GM23338 (cell line): ENCODE data around the gene ONECUT3. TPM values are rescaled to one million over a fixed set of nuclear protein-coding genes. Genes with fewer than 3 reads are reported as not detected.

ENCODE experiments used
- ATAC-seq: fragments of 200-7000 bp; cut with Tn5 transposase; 3 replicates; pipeline ENCODE4 v1.9.1; 2020
- DNase-seq: peaks from one replicate; pipeline ENCODE4 v3.0.0-alpha.2; 2015; ENCODE audit warnings: low spot score
- H2AFZ ChIP-seq: fragments of 200-600 bp; sonication (generic); 2 replicates; pipeline ENCODE4 v1.8.0; 2016; ENCODE audit warnings: antibody characterized with exemption, mild to moderate bottlenecking, moderate library complexity
- H3F3A ChIP-seq: fragments of 200-600 bp; sonication (generic); replicated peaks from 2 replicates; pipeline ENCODE4 v1.8.0; 2017; ENCODE audit warnings: antibody characterized with exemption, mixed run types, low read depth
- H3K27ac ChIP-seq: fragments of 200-600 bp; sonication (generic); 2 replicates; pipeline ENCODE4 v1.6.1; 2016; ENCODE audit warnings: low read depth
- H3K27me3 ChIP-seq: fragments of 200-600 bp; sonication (generic); 2 replicates; pipeline ENCODE4 v1.8.0; 2016; ENCODE audit warnings: mild to moderate bottlenecking, mixed run types, moderate library complexity; ENCODE audit not compliant: insufficient read depth
- H3K36me3 ChIP-seq: fragments of 200-600 bp; sonication (generic); 2 replicates; pipeline ENCODE4 v1.8.0; 2016; ENCODE audit warnings: mild to moderate bottlenecking; ENCODE audit not compliant: insufficient read depth
- H3K4me1 ChIP-seq: fragments of 200-600 bp; sonication (generic); 2 replicates; pipeline ENCODE4 v1.8.0; 2016; ENCODE audit warnings: mild to moderate bottlenecking, moderate library complexity; ENCODE audit not compliant: insufficient read depth
- H3K4me2 ChIP-seq: fragments of 200-600 bp; sonication (generic); 2 replicates; pipeline ENCODE4 v1.7.1; 2017; ENCODE audit warnings: mixed run types
- H3K4me3 ChIP-seq: fragments of 200-600 bp; sonication (generic); 2 replicates; pipeline ENCODE4 v1.6.1; 2016; ENCODE audit warnings: mixed run types
- H3K79me2 ChIP-seq: fragments of 200-600 bp; sonication (generic); replicated peaks from 2 replicates; pipeline ENCODE4 v1.8.0; 2017; ENCODE audit warnings: mild to moderate bottlenecking; ENCODE audit not compliant: insufficient read depth
- H3K9me2 ChIP-seq: fragments of 200-600 bp; sonication (generic); 2 replicates; pipeline ENCODE4 v1.8.0; 2017; ENCODE audit not compliant: insufficient read depth
- H4K20me1 ChIP-seq: fragments of 200-600 bp; sonication (generic); replicated peaks from 2 replicates; pipeline ENCODE4 v1.8.0; 2017; ENCODE audit warnings: mild to moderate bottlenecking; ENCODE audit not compliant: insufficient read depth
- H3K27ac Mint-ChIP-seq: 2 replicates; pipeline ENCODE4 v1.8.0; 2020; ENCODE audit warnings: inconsistent platforms, mild to moderate bottlenecking, moderate library complexity, mixed read lengths
- H3K27me3 Mint-ChIP-seq: 3 replicates; pipeline ENCODE4 v1.8.0; 2022; ENCODE audit warnings: low read depth, mild to moderate bottlenecking, moderate library complexity, mixed read lengths, inconsistent platforms; ENCODE audit not compliant: insufficient read depth, poor library complexity
- H3K36me3 Mint-ChIP-seq: 3 replicates; pipeline ENCODE4 v1.8.0; 2021; ENCODE audit warnings: low read depth, mild to moderate bottlenecking, inconsistent platforms, moderate library complexity, mixed read lengths
- H3K4me1 Mint-ChIP-seq: 3 replicates; pipeline ENCODE4 v1.8.0; 2020; ENCODE audit warnings: mild to moderate bottlenecking, inconsistent platforms, mixed read lengths
- H3K4me3 Mint-ChIP-seq: 3 replicates; pipeline ENCODE4 v1.8.0; 2021; ENCODE audit warnings: moderate library complexity, mild to moderate bottlenecking, inconsistent platforms, mixed read lengths
- H3K9me3 Mint-ChIP-seq: 3 replicates; pipeline ENCODE4 v1.8.0; 2020; ENCODE audit warnings: moderate library complexity, mild to moderate bottlenecking, inconsistent platforms, mixed read lengths
- CREB1 ChIP-seq: fragments of 250-450 bp; sonication (Bioruptor Pico); IDR thresholded peaks from 2 replicates; pipeline ENCODE4 v1.5.0; 2020; ENCODE audit warnings: low read depth, mild to moderate bottlenecking, moderate library complexity
- EZH2 ChIP-seq: fragments of 200-600 bp; sonication (generic); IDR thresholded peaks from one replicate; pipeline ENCODE4 v1.8.0; 2017; ENCODE audit warnings: antibody characterized with exemption, mild to moderate bottlenecking, low read depth; ENCODE audit not compliant: unreplicated experiment
- JUNB ChIP-seq: IDR thresholded peaks from one replicate; pipeline ENCODE4 v1.6.1; 2016; ENCODE audit warnings: antibody characterized with exemption; ENCODE audit not compliant: unreplicated experiment
- NANOG ChIP-seq: IDR thresholded peaks from 2 replicates; pipeline ENCODE4 v1.6.1; 2016; ENCODE audit warnings: antibody characterized with exemption, borderline replicate concordance
- POLR2AphosphoS5 ChIP-seq: IDR thresholded peaks from 2 replicates; pipeline ENCODE4 v1.6.1; 2016; ENCODE audit warnings: antibody characterized with exemption, low read depth
- STAT1 ChIP-seq: IDR thresholded peaks from one replicate; pipeline ENCODE4 v1.6.1; 2016; ENCODE audit warnings: antibody characterized with exemption; ENCODE audit not compliant: unreplicated experiment
- ZNF114 ChIP-seq: fragments of 250-450 bp; sonication (Bioruptor Pico); IDR thresholded peaks from 2 replicates; pipeline ENCODE4 v1.5.0; 2020; ENCODE audit warnings: mild to moderate bottlenecking, moderate library complexity
- polyA plus RNA-seq: library from polyadenylated mRNA; unstranded; fragments of >200 nt; fragmentation: Nextera tagmentation; extraction: Ambion mirVana; gene quantifications from 2 replicates; pipeline ENCODE4 v1.2.1, GENCODE V29; 2016
- total RNA-seq: library from RNA; depleted of rRNA; stranded (reverse); fragments of >200 nt; shearing (Covaris generic); gene quantifications from 2 replicates; pipeline ENCODE4 v1.2.3, GENCODE V29; 2014
- TF ChIP-seq, protein P1 (sequence below), 2 experiments: fragments of 200-600 bp in 1 of 2; sonication (generic) in 1 of 2; conservative IDR thresholded peaks; 2 replicates each; pipeline versions ENCODE4 v1.5.1 to v1.6.1; 2016 to 2017; ENCODE audit warnings: antibody characterized with exemption in 2 of 2, low read depth in 2 of 2, mild to moderate bottlenecking in 2 of 2, moderate library complexity in 1 of 2
- TF ChIP-seq, protein P2 (sequence below): IDR thresholded peaks from one replicate; pipeline ENCODE4 v1.6.1; 2018; ENCODE audit warnings: antibody characterized with exemption; ENCODE audit not compliant: unreplicated experiment
- TF ChIP-seq, protein P3 (sequence below): fragments of 250-450 bp; sonication (Bioruptor Pico); IDR thresholded peaks from 2 replicates; pipeline ENCODE4 v1.5.0; 2020; ENCODE audit warnings: mild to moderate bottlenecking, moderate library complexity

The ONECUT3 gene
- total and polyA plus RNA-seq, 2 experiments from 2014 or later, result not detected

DNA sequence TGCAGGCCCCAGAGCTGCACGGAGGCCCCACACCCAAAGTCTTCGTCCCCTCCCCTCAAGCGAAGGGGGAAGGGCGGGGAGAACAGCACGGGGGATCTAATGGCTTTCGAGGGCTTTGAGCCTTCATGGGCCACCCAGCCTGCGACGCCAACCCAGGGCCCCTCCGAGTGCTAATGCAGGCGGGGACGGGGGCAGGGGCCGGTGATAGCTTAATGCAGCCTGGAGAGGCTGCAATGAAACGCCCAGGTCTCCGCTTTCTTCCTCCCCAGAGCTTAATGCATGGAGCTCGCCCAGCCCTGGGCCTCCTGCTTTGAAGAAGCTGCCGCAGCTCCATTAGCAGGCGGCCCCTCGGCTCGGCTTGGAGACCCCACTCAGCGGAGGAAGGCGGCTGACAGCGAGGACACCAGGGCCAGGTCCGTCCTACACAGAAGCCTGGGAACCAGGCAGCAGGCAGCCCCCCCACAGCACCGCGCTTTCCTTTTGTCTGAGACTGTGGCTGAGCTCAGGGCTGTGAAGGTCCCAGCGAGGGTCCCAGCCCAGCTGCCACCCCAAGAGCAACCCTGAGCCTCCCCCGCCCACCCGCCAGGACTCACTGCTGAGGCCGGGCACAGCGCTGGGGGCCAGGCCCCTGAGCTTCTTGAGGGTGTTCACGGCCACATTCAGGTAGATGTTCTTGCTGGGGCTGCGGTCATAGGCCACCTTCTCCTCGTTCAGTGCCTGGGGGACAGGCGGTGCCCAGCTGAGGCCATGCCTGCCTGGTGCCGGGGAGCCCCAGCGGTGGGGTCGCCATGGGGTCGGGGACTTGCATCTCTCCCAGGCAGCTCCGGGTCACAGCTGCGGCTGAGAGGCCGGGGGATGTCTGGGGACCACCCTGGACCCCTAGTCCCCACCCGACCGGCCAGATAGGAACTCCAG lies 66.3 kb downstream of the ONECUT3 start:
- no peaks in the 10 kb centered on the region for H3K27me3 ChIP-seq
- no peaks in the 10 kb centered on the region; the same call in 1 of the 2 replicates for H3K36me3 ChIP-seq
- Mint-ChIP-seq H3K27me3 (peaks cover 4% of the 10 kb centered on the region), H3K4me1 (peaks cover 3% of the 10 kb centered on the region; the same call in 1 of the 3 replicates), H3K9me3 (no peaks in the 10 kb centered on the region), H3K4me3 (no peak overlapping the region), H3K36me3 (peaks cover 33% of the 10 kb centered on the region), H3K27ac (no peak overlapping the region)
- H3K4me1 ChIP-seq, result no peaks in the 10 kb centered on the region
- no peak overlapping the region for H3K27ac ChIP-seq
- no peak overlapping the region for H3K4me2 ChIP-seq
- no peaks in the 10 kb centered on the region for H3K79me2 ChIP-seq
- ATAC-seq, result no peak
- H3K9me2 ChIP-seq, result no peaks in the 10 kb centered on the region
- no peaks in the 10 kb centered on the region for H4K20me1 ChIP-seq
- DNase-seq, result no peak
- TF ChIP-seq EZH2 (no peak), NANOG (no peak), STAT1 (no peak), JUNB (no peak), CREB1 (CRISPR knock-in tag) (no peak), ZNF114 (CRISPR knock-in tag) (no peak), POLR2AphosphoS5 (no peak)
- TF ChIP-seq, protein P1, sequence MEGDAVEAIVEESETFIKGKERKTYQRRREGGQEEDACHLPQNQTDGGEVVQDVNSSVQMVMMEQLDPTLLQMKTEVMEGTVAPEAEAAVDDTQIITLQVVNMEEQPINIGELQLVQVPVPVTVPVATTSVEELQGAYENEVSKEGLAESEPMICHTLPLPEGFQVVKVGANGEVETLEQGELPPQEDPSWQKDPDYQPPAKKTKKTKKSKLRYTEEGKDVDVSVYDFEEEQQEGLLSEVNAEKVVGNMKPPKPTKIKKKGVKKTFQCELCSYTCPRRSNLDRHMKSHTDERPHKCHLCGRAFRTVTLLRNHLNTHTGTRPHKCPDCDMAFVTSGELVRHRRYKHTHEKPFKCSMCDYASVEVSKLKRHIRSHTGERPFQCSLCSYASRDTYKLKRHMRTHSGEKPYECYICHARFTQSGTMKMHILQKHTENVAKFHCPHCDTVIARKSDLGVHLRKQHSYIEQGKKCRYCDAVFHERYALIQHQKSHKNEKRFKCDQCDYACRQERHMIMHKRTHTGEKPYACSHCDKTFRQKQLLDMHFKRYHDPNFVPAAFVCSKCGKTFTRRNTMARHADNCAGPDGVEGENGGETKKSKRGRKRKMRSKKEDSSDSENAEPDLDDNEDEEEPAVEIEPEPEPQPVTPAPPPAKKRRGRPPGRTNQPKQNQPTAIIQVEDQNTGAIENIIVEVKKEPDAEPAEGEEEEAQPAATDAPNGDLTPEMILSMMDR (conservative IDR thresholded peaks at IDR 0.05; ENCODE audit: low read depth in 2 of 2), result no peak
- TF ChIP-seq, protein P2, sequence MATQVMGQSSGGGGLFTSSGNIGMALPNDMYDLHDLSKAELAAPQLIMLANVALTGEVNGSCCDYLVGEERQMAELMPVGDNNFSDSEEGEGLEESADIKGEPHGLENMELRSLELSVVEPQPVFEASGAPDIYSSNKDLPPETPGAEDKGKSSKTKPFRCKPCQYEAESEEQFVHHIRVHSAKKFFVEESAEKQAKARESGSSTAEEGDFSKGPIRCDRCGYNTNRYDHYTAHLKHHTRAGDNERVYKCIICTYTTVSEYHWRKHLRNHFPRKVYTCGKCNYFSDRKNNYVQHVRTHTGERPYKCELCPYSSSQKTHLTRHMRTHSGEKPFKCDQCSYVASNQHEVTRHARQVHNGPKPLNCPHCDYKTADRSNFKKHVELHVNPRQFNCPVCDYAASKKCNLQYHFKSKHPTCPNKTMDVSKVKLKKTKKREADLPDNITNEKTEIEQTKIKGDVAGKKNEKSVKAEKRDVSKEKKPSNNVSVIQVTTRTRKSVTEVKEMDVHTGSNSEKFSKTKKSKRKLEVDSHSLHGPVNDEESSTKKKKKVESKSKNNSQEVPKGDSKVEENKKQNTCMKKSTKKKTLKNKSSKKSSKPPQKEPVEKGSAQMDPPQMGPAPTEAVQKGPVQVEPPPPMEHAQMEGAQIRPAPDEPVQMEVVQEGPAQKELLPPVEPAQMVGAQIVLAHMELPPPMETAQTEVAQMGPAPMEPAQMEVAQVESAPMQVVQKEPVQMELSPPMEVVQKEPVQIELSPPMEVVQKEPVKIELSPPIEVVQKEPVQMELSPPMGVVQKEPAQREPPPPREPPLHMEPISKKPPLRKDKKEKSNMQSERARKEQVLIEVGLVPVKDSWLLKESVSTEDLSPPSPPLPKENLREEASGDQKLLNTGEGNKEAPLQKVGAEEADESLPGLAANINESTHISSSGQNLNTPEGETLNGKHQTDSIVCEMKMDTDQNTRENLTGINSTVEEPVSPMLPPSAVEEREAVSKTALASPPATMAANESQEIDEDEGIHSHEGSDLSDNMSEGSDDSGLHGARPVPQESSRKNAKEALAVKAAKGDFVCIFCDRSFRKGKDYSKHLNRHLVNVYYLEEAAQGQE, result no peak
- TF ChIP-seq, protein P3, sequence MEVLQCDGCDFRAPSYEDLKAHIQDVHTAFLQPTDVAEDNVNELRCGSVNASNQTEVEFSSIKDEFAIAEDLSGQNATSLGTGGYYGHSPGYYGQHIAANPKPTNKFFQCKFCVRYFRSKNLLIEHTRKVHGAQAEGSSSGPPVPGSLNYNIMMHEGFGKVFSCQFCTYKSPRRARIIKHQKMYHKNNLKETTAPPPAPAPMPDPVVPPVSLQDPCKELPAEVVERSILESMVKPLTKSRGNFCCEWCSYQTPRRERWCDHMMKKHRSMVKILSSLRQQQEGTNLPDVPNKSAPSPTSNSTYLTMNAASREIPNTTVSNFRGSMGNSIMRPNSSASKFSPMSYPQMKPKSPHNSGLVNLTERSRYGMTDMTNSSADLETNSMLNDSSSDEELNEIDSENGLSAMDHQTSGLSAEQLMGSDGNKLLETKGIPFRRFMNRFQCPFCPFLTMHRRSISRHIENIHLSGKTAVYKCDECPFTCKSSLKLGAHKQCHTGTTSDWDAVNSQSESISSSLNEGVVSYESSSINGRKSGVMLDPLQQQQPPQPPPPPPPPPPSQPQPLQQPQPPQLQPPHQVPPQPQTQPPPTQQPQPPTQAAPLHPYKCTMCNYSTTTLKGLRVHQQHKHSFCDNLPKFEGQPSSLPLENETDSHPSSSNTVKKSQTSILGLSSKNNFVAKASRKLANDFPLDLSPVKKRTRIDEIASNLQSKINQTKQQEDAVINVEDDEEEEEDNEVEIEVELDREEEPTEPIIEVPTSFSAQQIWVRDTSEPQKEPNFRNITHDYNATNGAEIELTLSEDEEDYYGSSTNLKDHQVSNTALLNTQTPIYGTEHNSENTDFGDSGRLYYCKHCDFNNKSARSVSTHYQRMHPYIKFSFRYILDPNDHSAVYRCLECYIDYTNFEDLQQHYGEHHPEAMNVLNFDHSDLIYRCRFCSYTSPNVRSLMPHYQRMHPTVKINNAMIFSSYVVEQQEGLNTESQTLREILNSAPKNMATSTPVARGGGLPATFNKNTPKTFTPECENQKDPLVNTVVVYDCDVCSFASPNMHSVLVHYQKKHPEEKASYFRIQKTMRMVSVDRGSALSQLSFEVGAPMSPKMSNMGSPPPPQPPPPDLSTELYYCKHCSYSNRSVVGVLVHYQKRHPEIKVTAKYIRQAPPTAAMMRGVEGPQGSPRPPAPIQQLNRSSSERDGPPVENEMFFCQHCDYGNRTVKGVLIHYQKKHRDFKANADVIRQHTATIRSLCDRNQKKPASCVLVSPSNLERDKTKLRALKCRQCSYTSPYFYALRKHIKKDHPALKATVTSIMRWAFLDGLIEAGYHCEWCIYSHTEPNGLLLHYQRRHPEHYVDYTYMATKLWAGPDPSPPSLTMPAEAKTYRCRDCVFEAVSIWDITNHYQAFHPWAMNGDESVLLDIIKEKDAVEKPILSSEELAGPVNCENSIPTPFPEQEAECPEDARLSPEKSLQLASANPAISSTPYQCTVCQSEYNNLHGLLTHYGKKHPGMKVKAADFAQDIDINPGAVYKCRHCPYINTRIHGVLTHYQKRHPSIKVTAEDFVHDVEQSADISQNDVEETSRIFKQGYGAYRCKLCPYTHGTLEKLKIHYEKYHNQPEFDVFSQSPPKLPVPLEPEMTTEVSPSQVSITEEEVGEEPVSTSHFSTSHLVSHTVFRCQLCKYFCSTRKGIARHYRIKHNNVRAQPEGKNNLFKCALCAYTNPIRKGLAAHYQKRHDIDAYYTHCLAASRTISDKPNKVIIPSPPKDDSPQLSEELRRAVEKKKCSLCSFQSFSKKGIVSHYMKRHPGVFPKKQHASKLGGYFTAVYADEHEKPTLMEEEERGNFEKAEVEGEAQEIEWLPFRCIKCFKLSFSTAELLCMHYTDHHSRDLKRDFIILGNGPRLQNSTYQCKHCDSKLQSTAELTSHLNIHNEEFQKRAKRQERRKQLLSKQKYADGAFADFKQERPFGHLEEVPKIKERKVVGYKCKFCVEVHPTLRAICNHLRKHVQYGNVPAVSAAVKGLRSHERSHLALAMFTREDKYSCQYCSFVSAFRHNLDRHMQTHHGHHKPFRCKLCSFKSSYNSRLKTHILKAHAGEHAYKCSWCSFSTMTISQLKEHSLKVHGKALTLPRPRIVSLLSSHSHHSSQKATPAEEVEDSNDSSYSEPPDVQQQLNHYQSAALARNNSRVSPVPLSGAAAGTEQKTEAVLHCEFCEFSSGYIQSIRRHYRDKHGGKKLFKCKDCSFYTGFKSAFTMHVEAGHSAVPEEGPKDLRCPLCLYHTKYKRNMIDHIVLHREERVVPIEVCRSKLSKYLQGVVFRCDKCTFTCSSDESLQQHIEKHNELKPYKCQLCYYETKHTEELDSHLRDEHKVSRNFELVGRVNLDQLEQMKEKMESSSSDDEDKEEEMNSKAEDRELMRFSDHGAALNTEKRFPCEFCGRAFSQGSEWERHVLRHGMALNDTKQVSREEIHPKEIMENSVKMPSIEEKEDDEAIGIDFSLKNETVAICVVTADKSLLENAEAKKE, result no peak
- H3F3A ChIP-seq, result no peaks in the 10 kb centered on the region
- H2AFZ ChIP-seq, result no peak overlapping the region
- no peak overlapping the region for H3K4me3 ChIP-seq
